OCI-LY7 (cell line): ENCODE measurements around the gene MEF2D. TPM values are rescaled to one million over a fixed set of nuclear protein-coding genes. Genes with fewer than 3 reads are reported as not detected.

Source experiments
- BruUV-seq: library from RNA; stranded (reverse); fragments of 400-500 nt; replicated peaks from 2 replicates; lab custom pipeline; 2021; lab: Mats Ljungman, UMichigan
- CTCF ChIA-PET: fragments of 300-600 bp; sonication (Branson Sonifier 250); formaldehyde crosslinking; loops from one replicate; lab custom pipeline; 2022; ENCODE audit warnings: antibody characterized with exemption; ENCODE audit not compliant: unreplicated experiment; lab: Charles Lee
- POLR2A ChIA-PET: fragments of 300-600 bp; sonication (Branson Sonifier 250); formaldehyde crosslinking; loops from one replicate; lab custom pipeline; 2022; ENCODE audit warnings: antibody characterized with exemption; lab: Charles Lee
- DNase-seq: peaks from one replicate; pipeline ENCODE4 v3.0.0-alpha.2; 2015; ENCODE audit warnings: low spot score
- H2AFZ ChIP-seq: fragments of 200-600 bp; sonication (generic), shearing (Covaris generic); 2 replicates; pipeline ENCODE4 v1.6.1; 2014; ENCODE audit warnings: mild to moderate bottlenecking, antibody characterized with exemption, low read length, moderate library complexity
- H3K27ac ChIP-seq: fragments of 200-600 bp; sonication (generic); 2 replicates; pipeline ENCODE4 v1.5.1; 2014; ENCODE audit warnings: mixed run types, low read depth, mild to moderate bottlenecking, moderate library complexity, low read length, inconsistent platforms; ENCODE audit not compliant: poor library complexity, severe bottlenecking
- H3K36me3 ChIP-seq: fragments of 200-600 bp; sonication (generic); 2 replicates; pipeline ENCODE4 v1.6.1; 2014; ENCODE audit warnings: mild to moderate bottlenecking, antibody characterized with exemption, low read length, moderate library complexity, mixed read lengths; ENCODE audit not compliant: insufficient read depth
- H3K4me1 ChIP-seq: fragments of 200-600 bp; sonication (generic); 2 replicates; pipeline ENCODE4 v1.5.1; 2014; ENCODE audit warnings: mild to moderate bottlenecking, low read length; ENCODE audit not compliant: insufficient read depth, poor library complexity, severe bottlenecking
- H3K4me2 ChIP-seq: fragments of 200-600 bp; sonication (generic); 2 replicates; pipeline ENCODE4 v1.6.1; 2014; ENCODE audit warnings: mild to moderate bottlenecking, low read length
- H3K4me3 ChIP-seq: fragments of 200-600 bp; sonication (generic); 2 replicates; pipeline ENCODE4 v1.5.1; 2014; ENCODE audit warnings: mild to moderate bottlenecking, low read depth, low read length; ENCODE audit not compliant: poor library complexity, severe bottlenecking
- H3K79me2 ChIP-seq: fragments of 200-600 bp; sonication (generic); 2 replicates; pipeline ENCODE4 v1.6.1; 2016; ENCODE audit warnings: low read depth, mild to moderate bottlenecking, low read length, moderate library complexity, mixed read lengths; ENCODE audit not compliant: insufficient read depth
- H3K9me2 ChIP-seq: fragments of 200-600 bp; sonication (generic); 2 replicates; pipeline ENCODE4 v1.6.1; 2016; ENCODE audit warnings: mild to moderate bottlenecking, low read length, mixed read lengths; ENCODE audit not compliant: insufficient read depth
- H3K9me3 ChIP-seq: fragments of 200-600 bp; sonication (generic); 2 replicates; pipeline ENCODE4 v1.6.1; 2014; ENCODE audit warnings: mild to moderate bottlenecking, mixed run types, low read length, mixed read lengths
- H4K20me1 ChIP-seq: fragments of 200-600 bp; sonication (generic); 2 replicates; pipeline ENCODE4 v1.6.1; 2014; ENCODE audit warnings: mild to moderate bottlenecking, antibody characterized with exemption, low read length, moderate library complexity, mixed read lengths; ENCODE audit not compliant: insufficient read depth
- EZH2phosphoT487 ChIP-seq: fragments of 200-600 bp; sonication (generic); IDR thresholded peaks from 2 replicates; pipeline ENCODE4 v1.6.1; 2018; ENCODE audit warnings: low read depth, borderline replicate concordance, mild to moderate bottlenecking, mixed run types, antibody characterized with exemption, low read length, moderate library complexity, mixed read lengths
- intact Hi-C: fragments of 100-400 bp; cut with micrococcal nuclease; formaldehyde crosslinking; loops from one replicate; pipeline ENCODE4 v1.10.0; 2022; ENCODE audit not compliant: unreplicated experiment
- microRNA-seq: library from miRNA; unstranded; fragments of <30 nt; microRNA quantifications from one replicate; pipeline ENCODE4 v1.2.0, GENCODE V29; 2022; ENCODE audit warnings: borderline replicate concordance
- small RNA-seq: library from RNA; depleted of rRNA; stranded (forward); fragments of <200 nt; gene quantifications from one replicate; pipeline ENCODE3, GENCODE V24; 2014
- total RNA-seq, 2 experiments: library from RNA; depleted of rRNA in 1 of 2; stranded (reverse); fragments of >200 nt in 1 of 2; shearing (Covaris generic) in 1 of 2; gene quantifications; 2 replicates each; pipeline ENCODE4 v1.2.3, GENCODE V29; 2014 to 2022
- TF ChIP-seq, protein P1 (sequence below): fragments of 200-600 bp; sonication (generic); conservative IDR thresholded peaks from 2 replicates; pipeline ENCODE4 v1.5.1; 2014; ENCODE audit warnings: mild to moderate bottlenecking, antibody characterized with exemption, low read length, moderate library complexity, mixed read lengths

MEF2D gene
- total RNA-seq, 2 experiments from 2014 or later: 42.7 to 92.3 TPM

DNA sequence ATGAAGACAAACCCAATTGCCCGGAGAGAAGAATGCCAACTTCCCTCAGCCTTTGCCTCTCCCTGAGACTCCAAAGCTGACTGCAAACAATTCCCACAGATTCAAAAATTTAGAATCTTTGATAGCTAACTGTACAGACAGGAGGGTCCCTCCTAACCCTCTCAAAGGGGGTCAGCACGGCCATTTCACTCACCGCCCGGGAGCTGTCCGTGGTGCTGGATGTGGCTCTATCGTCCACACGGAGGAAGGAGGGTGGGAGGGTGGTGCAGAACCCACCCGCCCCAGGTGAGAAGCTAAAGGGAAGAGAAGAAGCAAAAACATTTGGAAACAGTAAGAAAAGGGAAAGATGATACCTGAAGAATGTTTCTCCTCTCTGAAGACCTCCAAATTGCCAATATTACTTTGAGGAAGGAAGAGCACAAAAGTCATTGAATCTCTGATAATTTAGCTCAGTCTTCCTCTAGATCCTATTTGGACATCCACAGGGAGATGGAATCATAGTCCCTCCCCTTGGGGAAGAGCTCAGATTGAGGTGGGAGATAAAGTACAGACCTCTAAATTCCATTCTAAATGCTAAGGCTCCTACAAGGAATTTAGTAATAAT, 86.0 kb downstream of the MEF2D start:
- Histone ChIP-seq H3K4me3 (no peak overlapping the region), H4K20me1 (no peaks in the 10 kb centered on the region; the same call in 1 of the 2 replicates), H3K79me2 (no peaks in the 10 kb centered on the region), H3K36me3 (no peaks in the 10 kb centered on the region), H3K4me2 (no peak overlapping the region), H3K9me2 (no peaks in the 10 kb centered on the region), H3K4me1 (no peaks in the 10 kb centered on the region), H2AFZ (no peak overlapping the region), H3K27ac (no peak overlapping the region), H3K9me3 (no peaks in the 10 kb centered on the region)
- CTCF ChIA-PET: no interaction called here
- intact Hi-C loops: no loop called here
- POLR2A ChIA-PET: no interaction called here
- TF ChIP-seq, protein P1, sequence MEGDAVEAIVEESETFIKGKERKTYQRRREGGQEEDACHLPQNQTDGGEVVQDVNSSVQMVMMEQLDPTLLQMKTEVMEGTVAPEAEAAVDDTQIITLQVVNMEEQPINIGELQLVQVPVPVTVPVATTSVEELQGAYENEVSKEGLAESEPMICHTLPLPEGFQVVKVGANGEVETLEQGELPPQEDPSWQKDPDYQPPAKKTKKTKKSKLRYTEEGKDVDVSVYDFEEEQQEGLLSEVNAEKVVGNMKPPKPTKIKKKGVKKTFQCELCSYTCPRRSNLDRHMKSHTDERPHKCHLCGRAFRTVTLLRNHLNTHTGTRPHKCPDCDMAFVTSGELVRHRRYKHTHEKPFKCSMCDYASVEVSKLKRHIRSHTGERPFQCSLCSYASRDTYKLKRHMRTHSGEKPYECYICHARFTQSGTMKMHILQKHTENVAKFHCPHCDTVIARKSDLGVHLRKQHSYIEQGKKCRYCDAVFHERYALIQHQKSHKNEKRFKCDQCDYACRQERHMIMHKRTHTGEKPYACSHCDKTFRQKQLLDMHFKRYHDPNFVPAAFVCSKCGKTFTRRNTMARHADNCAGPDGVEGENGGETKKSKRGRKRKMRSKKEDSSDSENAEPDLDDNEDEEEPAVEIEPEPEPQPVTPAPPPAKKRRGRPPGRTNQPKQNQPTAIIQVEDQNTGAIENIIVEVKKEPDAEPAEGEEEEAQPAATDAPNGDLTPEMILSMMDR: no peak
- TF ChIP-seq EZH2phosphoT487: no peak
- BruUV-seq: no TSS peak
- DNase-seq: no peak

Small RNA genes lying within 50 kb of the gene (microRNA-seq; reads per million reads assigned to microRNA genes)
- gene MIR9-1: not detected

Small RNA genes lying within 50 kb of the gene (small RNA-seq; reads per million reads assigned to genes)
- gene MIR9-1: not detected
- gene RF00019: not detected

Other genes starting within 250 kb of the MEF2D start
- 87.0 and 87.9 TPM in 2 replicates for gene SMG5, start 217.9 kb downstream of the MEF2D start, total RNA-seq (2014; rRNA removed; shearing (Covaris generic))
- 88.9 and 99.0 TPM in 2 replicates for gene SMG5, start 217.9 kb downstream of the MEF2D start, total RNA-seq (2022)
- gene TMEM79, start 216.4 kb downstream of the MEF2D start, total RNA-seq (2014; rRNA removed; shearing (Covaris generic)): 5.0 and 6.2 TPM in 2 replicates
- 6.8 and 7.4 TPM in 2 replicates for gene TMEM79, start 216.4 kb downstream of the MEF2D start, total RNA-seq (2022)
- 0.60 TPM in 1 of 2 replicates, not detected in the other for gene GLMP, start 205.1 kb downstream of the MEF2D start, total RNA-seq (2014; rRNA removed; shearing (Covaris generic))
- 4.9 and 8.0 TPM in 2 replicates for gene GLMP, start 205.1 kb downstream of the MEF2D start, total RNA-seq (2022)
- gene VHLL, start 201.5 kb downstream of the MEF2D start, total RNA-seq (2014; rRNA removed; shearing (Covaris generic)): 0.63 and 1.2 TPM in 2 replicates
- gene VHLL, start 201.5 kb downstream of the MEF2D start, total RNA-seq (2022): 0.59 TPM in 1 of 2 replicates, not detected in the other
- 385 and 407 TPM in 2 replicates for gene CCT3, start 162.5 kb downstream of the MEF2D start, total RNA-seq (2014; rRNA removed; shearing (Covaris generic))
- 321 and 387 TPM in 2 replicates for gene CCT3, start 162.5 kb downstream of the MEF2D start, total RNA-seq (2022)
- gene TSACC, start 162.2 kb downstream of the MEF2D start, total RNA-seq (2014; rRNA removed; shearing (Covaris generic)): 2.3 TPM in 1 of 2 replicates, not detected in the other
- gene TSACC, start 162.2 kb downstream of the MEF2D start, total RNA-seq (2022): 1.9 and 2.0 TPM in 2 replicates
- not detected in 2 replicates for gene RHBG, start 131.6 kb downstream of the MEF2D start, total RNA-seq (2014; rRNA removed; shearing (Covaris generic))
- gene RHBG, start 131.6 kb downstream of the MEF2D start, total RNA-seq (2022): not detected in 2 replicates
- gene IQGAP3, start 71.8 kb upstream of the MEF2D start, total RNA-seq (2014; rRNA removed; shearing (Covaris generic)): 22.4 and 26.1 TPM in 2 replicates
- gene IQGAP3, start 71.8 kb upstream of the MEF2D start, total RNA-seq (2022): 28.7 and 37.1 TPM in 2 replicates
- 2.8 and 3.6 TPM in 2 replicates for gene TTC24, start 78.9 kb upstream of the MEF2D start, total RNA-seq (2014; rRNA removed; shearing (Covaris generic))
- gene TTC24, start 78.9 kb upstream of the MEF2D start, total RNA-seq (2022): 11.9 and 12.4 TPM in 2 replicates
- 71.6 and 81.5 TPM in 2 replicates for gene NAXE, start 91.0 kb upstream of the MEF2D start, total RNA-seq (2014; rRNA removed; shearing (Covaris generic))
- gene NAXE, start 91.0 kb upstream of the MEF2D start, total RNA-seq (2022): 56.1 and 61.1 TPM in 2 replicates
- gene GPATCH4, start 100.7 kb upstream of the MEF2D start, total RNA-seq (2014; rRNA removed; shearing (Covaris generic)): 33.3 and 40.9 TPM in 2 replicates
- 38.5 and 51.6 TPM in 2 replicates for gene GPATCH4, start 100.7 kb upstream of the MEF2D start, total RNA-seq (2022)
- 0.41 and 0.62 TPM in 2 replicates for gene HAPLN2, start 118.6 kb upstream of the MEF2D start, total RNA-seq (2014; rRNA removed; shearing (Covaris generic))
- gene HAPLN2, start 118.6 kb upstream of the MEF2D start, total RNA-seq (2022): 1.1 and 1.4 TPM in 2 replicates
- gene BCAN, start 141.3 kb upstream of the MEF2D start, total RNA-seq (2014; rRNA removed; shearing (Covaris generic)): 0.44 TPM in 1 of 2 replicates, not detected in the other
- not detected in 2 replicates for gene BCAN, start 141.3 kb upstream of the MEF2D start, total RNA-seq (2022)
- gene NES, start 176.6 kb upstream of the MEF2D start, total RNA-seq (2014; rRNA removed; shearing (Covaris generic)): not detected in 2 replicates
- not detected in 2 replicates for gene NES, start 176.6 kb upstream of the MEF2D start, total RNA-seq (2022)
- gene CRABP2, start 204.8 kb upstream of the MEF2D start, total RNA-seq (2014; rRNA removed; shearing (Covaris generic)): 1.4 and 2.8 TPM in 2 replicates
- gene CRABP2, start 204.8 kb upstream of the MEF2D start, total RNA-seq (2022): 1.5 and 2.1 TPM in 2 replicates
- gene METTL25B, start 227.7 kb upstream of the MEF2D start, total RNA-seq (2014; rRNA removed; shearing (Covaris generic)): 24.7 and 28.0 TPM in 2 replicates
- 45.6 and 54.1 TPM in 2 replicates for gene METTL25B, start 227.7 kb upstream of the MEF2D start, total RNA-seq (2022)
- 36.5 and 37.9 TPM in 2 replicates for gene ISG20L2, start 228.0 kb upstream of the MEF2D start, total RNA-seq (2014; rRNA removed; shearing (Covaris generic))
- 71.3 and 74.1 TPM in 2 replicates for gene ISG20L2, start 228.0 kb upstream of the MEF2D start, total RNA-seq (2022)
- 55.3 and 69.0 TPM in 2 replicates for gene MRPL24, start 240.3 kb upstream of the MEF2D start, total RNA-seq (2014; rRNA removed; shearing (Covaris generic))
- gene MRPL24, start 240.3 kb upstream of the MEF2D start, total RNA-seq (2022): 49.3 and 56.6 TPM in 2 replicates